ENCODE results near the gene C22orf23.

The C22orf23 gene

DNA sequence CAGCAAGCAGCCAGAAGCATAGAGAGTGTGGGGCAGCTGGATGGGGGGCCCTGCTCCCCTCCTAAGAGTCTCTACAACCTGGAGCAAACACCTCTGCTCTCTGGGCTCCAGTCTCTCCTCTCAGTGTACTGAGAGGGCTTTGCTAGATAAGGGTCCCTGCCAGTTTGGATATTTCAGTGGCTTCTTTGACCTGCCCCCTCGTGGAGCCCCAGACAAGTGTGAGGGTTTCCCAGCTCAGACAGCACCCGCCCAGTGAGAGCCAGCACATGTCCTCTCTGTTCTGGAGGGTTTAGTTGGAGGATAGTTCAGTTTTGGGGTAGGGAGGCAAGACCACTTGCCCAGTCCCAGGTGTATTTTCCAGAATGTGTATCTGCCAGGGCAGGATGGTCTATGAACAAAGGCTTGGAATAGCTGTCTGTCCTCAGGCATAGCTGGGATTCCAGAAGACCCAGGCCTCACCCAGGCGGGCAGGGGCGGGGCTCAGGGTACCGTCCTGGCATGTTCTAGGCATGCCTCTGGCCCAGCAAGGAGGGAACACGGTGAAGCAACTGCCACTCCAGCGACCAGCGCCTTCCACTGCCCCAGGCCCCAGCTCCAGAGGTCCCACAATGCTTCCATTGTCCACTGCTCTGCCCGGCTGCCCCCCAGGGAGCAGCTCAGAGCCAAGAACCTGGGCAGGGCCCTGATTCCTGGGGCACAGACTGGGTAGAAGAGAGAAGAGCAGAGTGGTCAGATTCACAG lies 54.8 kb downstream of the C22orf23 start:
- no peaks in the 10 kb centered on the region for H3K27me3 ChIP-seq (ENCODE audit: control insufficient read depth, insufficient read depth, low read length)
- no peaks in the 10 kb centered on the region for H3K36me3 ChIP-seq (ENCODE audit: control insufficient read depth, insufficient read depth, low read length)
- no peak overlapping the region for H3K9ac ChIP-seq (ENCODE audit: low read depth, low read length)
- H3K4me3 ChIP-seq (ENCODE audit: low read depth, low read length), result no peak overlapping the region
- H3K9me3 ChIP-seq (ENCODE audit: control insufficient read depth, insufficient read depth, low read length), result no peaks in the 10 kb centered on the region
- peaks cover 12% of the 10 kb centered on the region for H3K4me1 ChIP-seq (ENCODE audit: control insufficient read depth, insufficient read depth, low read length)

GRCh38 chr22:37897807-37898206 lies 55.6 kb downstream of the C22orf23 start:
- Histone ChIP-seq H3K36me3 (ENCODE audit: control insufficient read depth, insufficient read depth, low read length) (no peaks in the 10 kb centered on the region), H3K4me3 (ENCODE audit: low read depth, low read length) (no peak overlapping the region), H3K27me3 (ENCODE audit: control insufficient read depth, insufficient read depth, low read length) (no peaks in the 10 kb centered on the region), H3K4me1 (ENCODE audit: control insufficient read depth, insufficient read depth, low read length) (peaks cover 12% of the 10 kb centered on the region), H3K9me3 (ENCODE audit: control insufficient read depth, insufficient read depth, low read length) (no peaks in the 10 kb centered on the region), H3K9ac (ENCODE audit: low read depth, low read length) (no peak overlapping the region)

DNA sequence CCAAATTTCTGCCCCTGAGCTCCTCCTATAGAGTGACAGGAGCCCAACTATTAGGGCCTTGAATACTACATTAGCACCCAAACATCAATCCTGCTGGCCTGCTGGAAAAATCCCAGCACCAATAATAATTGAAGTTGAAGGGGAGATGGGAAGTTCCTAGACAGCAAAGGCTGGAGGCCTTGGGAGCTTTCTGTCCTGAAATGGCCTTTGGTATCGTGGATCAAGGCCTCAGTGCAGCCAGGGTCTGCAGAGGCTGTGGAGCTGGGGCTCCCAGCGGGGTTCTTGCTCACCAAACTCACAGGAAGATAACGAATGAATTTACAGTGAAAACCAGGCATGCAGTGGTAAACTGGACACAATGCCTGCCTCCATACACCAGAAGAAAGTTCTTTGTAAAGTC lies 56.5 kb downstream of the C22orf23 start:
- Histone ChIP-seq H3K27me3 (ENCODE audit: control insufficient read depth, insufficient read depth, low read length) (no peaks in the 10 kb centered on the region), H3K9me3 (ENCODE audit: control insufficient read depth, insufficient read depth, low read length) (no peaks in the 10 kb centered on the region), H3K9ac (ENCODE audit: low read depth, low read length) (no peak overlapping the region), H3K4me3 (ENCODE audit: low read depth, low read length) (no peak overlapping the region), H3K4me1 (ENCODE audit: control insufficient read depth, insufficient read depth, low read length) (peaks cover 12% of the 10 kb centered on the region), H3K36me3 (ENCODE audit: control insufficient read depth, insufficient read depth, low read length) (peaks cover 2% of the 10 kb centered on the region)

DNA sequence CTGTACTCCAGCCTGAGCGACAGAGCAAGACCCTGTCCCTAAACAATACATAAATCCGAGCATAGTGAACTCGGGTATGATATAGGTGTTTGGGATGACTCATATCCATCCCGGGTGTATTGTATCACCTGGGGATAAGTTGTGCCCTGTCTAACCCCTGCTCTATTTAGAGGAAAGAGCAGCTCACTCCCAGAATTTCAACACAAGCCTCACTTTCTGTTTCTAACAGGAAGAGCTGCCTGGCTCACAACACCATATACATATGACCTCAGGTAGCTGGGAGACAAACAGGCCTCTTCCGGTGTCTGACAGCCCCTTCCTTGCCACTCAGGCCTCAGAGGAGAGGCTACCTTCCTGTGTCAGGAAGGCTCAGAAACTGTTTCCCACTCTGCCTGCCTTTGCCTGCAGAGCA lies 57.2 kb downstream of the C22orf23 start:
- Histone ChIP-seq H3K27me3 (ENCODE audit: control insufficient read depth, insufficient read depth, low read length) (no peaks in the 10 kb centered on the region), H3K9me3 (ENCODE audit: control insufficient read depth, insufficient read depth, low read length) (no peaks in the 10 kb centered on the region), H3K4me1 (ENCODE audit: control insufficient read depth, insufficient read depth, low read length) (peaks cover 12% of the 10 kb centered on the region), H3K9ac (ENCODE audit: low read depth, low read length) (no peak overlapping the region), H3K36me3 (ENCODE audit: control insufficient read depth, insufficient read depth, low read length) (peaks cover 5% of the 10 kb centered on the region), H3K4me3 (ENCODE audit: low read depth, low read length) (no peak overlapping the region)

GRCh38 chr22:37894939-37895670 lies 58.3 kb downstream of the C22orf23 start:
- Histone ChIP-seq H3K36me3 (ENCODE audit: control insufficient read depth, insufficient read depth, low read length) (peaks cover 9% of the 10 kb centered on the region), H3K9me3 (ENCODE audit: control insufficient read depth, insufficient read depth, low read length) (no peaks in the 10 kb centered on the region), H3K4me1 (ENCODE audit: control insufficient read depth, insufficient read depth, low read length) (peaks cover 12% of the 10 kb centered on the region), H3K9ac (ENCODE audit: low read depth, low read length) (peak overlapping the region; percentile 8), H3K27me3 (ENCODE audit: control insufficient read depth, insufficient read depth, low read length) (no peaks in the 10 kb centered on the region), H3K4me3 (ENCODE audit: low read depth, low read length) (no peak overlapping the region)

- H3K4me3 ChIP-seq (ENCODE audit: low read depth, low read length), result no peak overlapping the region
- no peaks in the 10 kb centered on the region for H3K9me3 ChIP-seq (ENCODE audit: control insufficient read depth, insufficient read depth, low read length)
- H3K9ac ChIP-seq (ENCODE audit: low read depth, low read length), result no peak overlapping the region
- no peaks in the 10 kb centered on the region for H3K27me3 ChIP-seq (ENCODE audit: control insufficient read depth, insufficient read depth, low read length)
- H3K4me1 ChIP-seq (ENCODE audit: control insufficient read depth, insufficient read depth, low read length), result peaks cover 12% of the 10 kb centered on the region
- H3K36me3 ChIP-seq (ENCODE audit: control insufficient read depth, insufficient read depth, low read length), result peaks cover 22% of the 10 kb centered on the region
Observed at GRCh38 chr22:37893583-37893983, 59.8 kb downstream of the C22orf23 start.
